Measurements from ENCODE around the gene NR2C2.

The NR2C2 gene

GRCh38 chr3:15065550-15066007 lies 118.2 kb downstream of the NR2C2 start:
- DNase-seq = no peak

- no peak for DNase-seq
These were observed 119.1 kb downstream of the NR2C2 start for GRCh38 chr3:15066467-15066866.

DNA sequence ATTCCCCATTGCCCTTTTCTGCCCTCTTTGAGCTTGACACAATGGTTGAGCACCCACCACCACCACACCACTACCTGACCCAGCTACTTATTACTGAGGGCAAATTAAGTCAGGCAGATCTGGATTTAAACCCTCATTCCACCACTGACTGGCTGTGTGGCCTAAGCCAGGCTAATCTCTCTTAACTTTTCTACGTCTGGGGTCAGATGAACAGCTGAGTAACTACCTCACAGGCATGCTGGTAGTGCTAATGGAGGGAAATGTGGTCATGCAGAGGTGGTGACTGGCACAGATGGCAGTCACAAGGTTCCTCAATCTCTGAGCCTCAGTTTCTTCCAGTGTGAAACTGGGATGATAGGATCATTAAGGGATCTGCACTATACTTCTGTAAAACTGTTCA lies 122.1 kb downstream of the NR2C2 start:
- no peak for DNase-seq

- no peak for DNase-seq
These were observed 124.3 kb downstream of the NR2C2 start for GRCh38 chr3:15071699-15072098.

DNA sequence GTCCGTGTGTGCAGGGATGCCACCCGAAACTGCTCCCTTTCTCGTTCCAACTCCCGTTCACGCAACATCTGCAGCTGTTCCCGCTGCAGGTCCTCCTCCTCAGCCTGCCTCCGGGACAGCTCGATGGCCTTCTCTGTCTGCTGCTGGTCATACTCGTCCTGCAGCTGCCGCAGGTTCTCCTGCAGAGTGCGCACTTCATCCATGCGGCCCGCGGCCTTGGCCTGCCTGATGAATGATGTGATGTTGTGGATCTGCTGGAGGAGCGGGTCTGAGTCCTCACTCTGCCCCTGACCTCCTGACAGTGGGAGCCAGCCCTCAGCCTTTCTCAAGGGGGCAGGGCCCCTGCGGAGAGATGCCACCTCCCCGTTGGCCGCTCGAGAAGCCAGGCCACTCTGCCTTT lies 127.1 kb downstream of the NR2C2 start:
- no peak for DNase-seq

GRCh38 chr3:15079091-15079490 lies 131.7 kb downstream of the NR2C2 start:
- DNase-seq = no peak

GRCh38 chr3:15081960-15082664 lies 134.7 kb downstream of the NR2C2 start:
- no peak for DNase-seq

- no peak for DNase-seq
These were observed 135.9 kb downstream of the NR2C2 start for GRCh38 chr3:15083252-15083651.

- DNase-seq = no peak
These were observed 138.9 kb downstream of the NR2C2 start for GRCh38 chr3:15086263-15086662.

GRCh38 chr3:15086699-15087098 lies 139.3 kb downstream of the NR2C2 start:
- DNase-seq = no peak

GRCh38 chr3:15089201-15089600 lies 141.8 kb downstream of the NR2C2 start:
- DNase-seq = no peak

GRCh38 chr3:15091575-15091974 lies 144.2 kb downstream of the NR2C2 start:
- DNase-seq = no peak

DNA sequence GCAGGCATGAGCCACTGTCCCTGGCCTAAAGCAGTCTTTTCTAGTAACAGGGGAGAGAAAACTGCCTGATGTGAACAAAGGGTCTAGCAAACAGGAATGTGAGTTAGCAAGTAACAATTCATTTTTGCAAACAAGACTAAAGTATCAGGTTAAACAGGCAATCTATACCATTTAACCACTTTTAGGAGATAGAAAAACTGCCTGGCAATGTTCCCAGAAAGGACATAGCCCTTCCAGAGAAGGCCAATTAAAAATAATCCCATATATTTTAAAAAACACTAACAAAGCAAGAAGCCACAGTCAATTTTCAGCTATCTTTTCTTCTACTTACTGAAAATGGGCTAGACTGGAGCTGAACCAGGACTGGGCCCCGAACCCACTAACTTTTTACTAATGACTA lies 145.3 kb downstream of the NR2C2 start:
- DNase-seq = no peak

- DNase-seq = no peak
These were observed 146.9 kb downstream of the NR2C2 start for GRCh38 chr3:15094187-15094875.

GRCh38 chr3:15096046-15096445 lies 148.7 kb downstream of the NR2C2 start:
- no peak for DNase-seq

DNA sequence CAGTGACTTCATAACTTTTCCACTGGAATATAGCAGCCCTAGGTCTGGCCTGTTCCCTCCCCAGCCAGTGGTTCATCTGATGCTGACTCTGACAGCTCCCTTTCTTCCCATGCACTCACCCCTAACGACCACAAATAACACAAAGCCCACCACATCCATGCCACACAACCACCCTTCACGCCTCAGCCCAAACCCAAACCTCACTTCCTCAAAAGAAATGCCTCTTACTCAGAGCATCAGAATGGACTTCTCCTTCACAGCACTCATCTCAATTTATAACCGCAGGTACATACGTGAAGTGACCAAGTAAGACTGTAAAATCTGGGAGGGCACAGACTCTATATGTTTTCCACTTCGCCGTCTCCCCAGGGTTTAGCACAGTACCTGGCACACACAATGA lies 150.5 kb downstream of the NR2C2 start:
- DNase-seq = no peak
